Measurements from ENCODE around the gene CACNG8.

The CACNG8 gene

GRCh38 chr19:53969366-53969765 is 6.6 kb downstream of the CACNG8 start:
- Histone ChIP-seq H4K91ac (ENCODE audit: low read length) (no peak overlapping the region), H3K9ac (ENCODE audit: low read length) (no peak overlapping the region), H2AK5ac (ENCODE audit: low read length, severe bottlenecking) (no peak overlapping the region), H2AFZ (ENCODE audit: low read depth, low read length) (no peak overlapping the region), H3K18ac (ENCODE audit: low read depth in 1 of 2, low read length in 2 of 2) (no peak overlapping the region), H3K4me2 (ENCODE audit: low read length, poor library complexity, severe bottlenecking) (no peak overlapping the region), H3K79me1 (replicated peaks; ENCODE audit: low read length, poor library complexity, severe bottlenecking) (no peaks in the 10 kb centered on the region), H3K4me1 (ENCODE audit: control insufficient read depth, insufficient read depth, low read depth, low read length) (no peaks in the 10 kb centered on the region), H4K8ac (ENCODE audit: low read length) (no peak overlapping the region), H2BK15ac (ENCODE audit: low read depth, poor library complexity, severe bottlenecking) (no peak overlapping the region), H3K27me3 (ENCODE audit: control insufficient read depth in 1 of 2, insufficient read depth in 1 of 2, low read length in 2 of 2) (peaks cover 11 to 43% of the 10 kb centered on the region in 2 experiments), H2BK5ac (ENCODE audit: low read depth, low read length, poor library complexity, severe bottlenecking) (no peak overlapping the region), H3K4me3 (ENCODE audit: insufficient read depth in 1 of 2, low read depth in 1 of 2, low read length in 2 of 2) (no peak overlapping the region), H3K4ac (ENCODE audit: low read depth in 1 of 2, low read length in 2 of 2) (no peak overlapping the region), H3K9me3 (ENCODE audit: control insufficient read depth, low read length) (no peaks in the 10 kb centered on the region), H3K27ac (ENCODE audit: low read length, poor library complexity, severe bottlenecking) (no peak overlapping the region), H2BK120ac (ENCODE audit: low read depth, low read length) (no peak overlapping the region), H2BK12ac (ENCODE audit: low read length in 2 of 2) (no peak overlapping the region), H3K14ac (ENCODE audit: low read length in 2 of 2) (no peak overlapping the region), H3K23ac (ENCODE audit: low read length in 2 of 2) (no peak overlapping the region), H3K36me3 (ENCODE audit: control insufficient read depth in 1 of 2, insufficient read depth in 2 of 2, low read depth in 1 of 2, low read length in 2 of 2) (no peaks in the 10 kb centered on the region)
- no peak for DNase-seq
- WGBS: 88% methylated on average over 6 of the region's 6 CpGs

- no peaks in the 10 kb centered on the region for H3K79me1 ChIP-seq (replicated peaks; ENCODE audit: low read length, poor library complexity, severe bottlenecking)
- no peak overlapping the region for H3K4ac ChIP-seq (ENCODE audit: low read depth in 1 of 2, low read length in 2 of 2)
- no peak overlapping the region for H3K9ac ChIP-seq (ENCODE audit: low read length)
- H3K36me3 ChIP-seq (ENCODE audit: control insufficient read depth in 1 of 2, insufficient read depth in 2 of 2, low read depth in 1 of 2, low read length in 2 of 2): no peaks in the 10 kb centered on the region
- H3K27me3 ChIP-seq (ENCODE audit: control insufficient read depth in 1 of 2, insufficient read depth in 1 of 2, low read length in 2 of 2): peaks cover 0 to 32% of the 10 kb centered on the region in 2 experiments
- no peak overlapping the region for H3K18ac ChIP-seq (ENCODE audit: low read depth in 1 of 2, low read length in 2 of 2)
- 81% methylated on average over 10 of the region's 10 CpGs for WGBS
- H3K27ac ChIP-seq (ENCODE audit: low read length, poor library complexity, severe bottlenecking): no peak overlapping the region
- no peak for DNase-seq
- no peak overlapping the region for H3K4me3 ChIP-seq (ENCODE audit: insufficient read depth in 1 of 2, low read depth in 1 of 2, low read length in 2 of 2)
- no peak overlapping the region for H3K23ac ChIP-seq (ENCODE audit: low read length in 2 of 2)
- no peak overlapping the region for H2BK120ac ChIP-seq (ENCODE audit: low read depth, low read length)
- no peak overlapping the region for H3K14ac ChIP-seq (ENCODE audit: low read length in 2 of 2)
- H4K8ac ChIP-seq (ENCODE audit: low read length): no peak overlapping the region
- no peak overlapping the region for H3K4me2 ChIP-seq (ENCODE audit: low read length, poor library complexity, severe bottlenecking)
- no peak overlapping the region for H2BK12ac ChIP-seq (ENCODE audit: low read length in 2 of 2)
- H2BK5ac ChIP-seq (ENCODE audit: low read depth, low read length, poor library complexity, severe bottlenecking): no peak overlapping the region
- no peak overlapping the region for H2AFZ ChIP-seq (ENCODE audit: low read depth, low read length)
- H2BK15ac ChIP-seq (ENCODE audit: low read depth, poor library complexity, severe bottlenecking): no peak overlapping the region
- no peaks in the 10 kb centered on the region for H3K9me3 ChIP-seq (ENCODE audit: control insufficient read depth, low read length)
- H4K91ac ChIP-seq (ENCODE audit: low read length): no peak overlapping the region
- no peaks in the 10 kb centered on the region for H3K4me1 ChIP-seq (ENCODE audit: control insufficient read depth, insufficient read depth, low read depth, low read length)
- H2AK5ac ChIP-seq (ENCODE audit: low read length, severe bottlenecking): no peak overlapping the region
These were observed 8.9 kb downstream of the CACNG8 start for GRCh38 chr19:53971673-53972072.

- H3K18ac ChIP-seq (ENCODE audit: low read depth in 1 of 2, low read length in 2 of 2): no peak overlapping the region
- H3K79me1 ChIP-seq (replicated peaks; ENCODE audit: low read length, poor library complexity, severe bottlenecking): no peaks in the 10 kb centered on the region
- H3K27me3 ChIP-seq (ENCODE audit: control insufficient read depth in 1 of 2, insufficient read depth in 1 of 2, low read length in 2 of 2): peaks cover 50 to 60% of the 10 kb centered on the region in 2 experiments
- H3K4me2 ChIP-seq (ENCODE audit: low read length, poor library complexity, severe bottlenecking): no peak overlapping the region
- H2BK12ac ChIP-seq (ENCODE audit: low read length in 2 of 2): no peak overlapping the region
- no peak overlapping the region for H2BK15ac ChIP-seq (ENCODE audit: low read depth, poor library complexity, severe bottlenecking)
- H2AK5ac ChIP-seq (ENCODE audit: low read length, severe bottlenecking): no peak overlapping the region
- H4K8ac ChIP-seq (ENCODE audit: low read length): peak overlapping the region; percentile 57
- WGBS: 1% methylated on average over 8 of the region's 9 CpGs
- H3K27ac ChIP-seq (ENCODE audit: low read length, poor library complexity, severe bottlenecking): no peak overlapping the region
- no peak overlapping the region for H2BK120ac ChIP-seq (ENCODE audit: low read depth, low read length)
- H3K4me3 ChIP-seq (ENCODE audit: insufficient read depth in 1 of 2, low read depth in 1 of 2, low read length in 2 of 2): peak overlapping the region in 1 of 2 experiments; percentile 68
- H3K4ac ChIP-seq (ENCODE audit: low read depth in 1 of 2, low read length in 2 of 2): no peak overlapping the region
- DNase-seq: peak; percentile 88
- H3K14ac ChIP-seq (ENCODE audit: low read length in 2 of 2): no peak overlapping the region
- H3K9ac ChIP-seq (ENCODE audit: low read length): no peak overlapping the region
- H3K23ac ChIP-seq (ENCODE audit: low read length in 2 of 2): no peak overlapping the region
- peaks cover 18% of the 10 kb centered on the region for H3K4me1 ChIP-seq (ENCODE audit: control insufficient read depth, insufficient read depth, low read depth, low read length)
- no peaks in the 10 kb centered on the region for H3K36me3 ChIP-seq (ENCODE audit: control insufficient read depth in 1 of 2, insufficient read depth in 2 of 2, low read depth in 1 of 2, low read length in 2 of 2)
- no peak overlapping the region for H2AFZ ChIP-seq (ENCODE audit: low read depth, low read length)
- H4K91ac ChIP-seq (ENCODE audit: low read length): no peak overlapping the region
- no peaks in the 10 kb centered on the region for H3K9me3 ChIP-seq (ENCODE audit: control insufficient read depth, low read length)
- H2BK5ac ChIP-seq (ENCODE audit: low read depth, low read length, poor library complexity, severe bottlenecking): no peak overlapping the region
These were observed 14.8 kb downstream of the CACNG8 start for GRCh38 chr19:53977429-53977990.

- peak overlapping the region; percentile 57 for H4K8ac ChIP-seq (ENCODE audit: low read length)
- no peak overlapping the region for H2BK15ac ChIP-seq (ENCODE audit: low read depth, poor library complexity, severe bottlenecking)
- no peak overlapping the region for H3K14ac ChIP-seq (ENCODE audit: low read length in 2 of 2)
- H3K27ac ChIP-seq (ENCODE audit: low read length, poor library complexity, severe bottlenecking): no peak overlapping the region
- H3K9ac ChIP-seq (ENCODE audit: low read length): no peak overlapping the region
- no peaks in the 10 kb centered on the region for H3K9me3 ChIP-seq (ENCODE audit: control insufficient read depth, low read length)
- H4K91ac ChIP-seq (ENCODE audit: low read length): no peak overlapping the region
- no peak overlapping the region for H3K4me2 ChIP-seq (ENCODE audit: low read length, poor library complexity, severe bottlenecking)
- DNase-seq: peak; percentile 81
- H2BK5ac ChIP-seq (ENCODE audit: low read depth, low read length, poor library complexity, severe bottlenecking): no peak overlapping the region
- no peak overlapping the region for H3K23ac ChIP-seq (ENCODE audit: low read length in 2 of 2)
- peak overlapping the region in 1 of 2 experiments; percentile 68 for H3K4me3 ChIP-seq (ENCODE audit: insufficient read depth in 1 of 2, low read depth in 1 of 2, low read length in 2 of 2)
- 1% methylated on average over 49 of the region's 54 CpGs for WGBS
- H3K4me1 ChIP-seq (ENCODE audit: control insufficient read depth, insufficient read depth, low read depth, low read length): peaks cover 18% of the 10 kb centered on the region
- no peak overlapping the region for H2BK120ac ChIP-seq (ENCODE audit: low read depth, low read length)
- no peak overlapping the region for H2AFZ ChIP-seq (ENCODE audit: low read depth, low read length)
- H2BK12ac ChIP-seq (ENCODE audit: low read length in 2 of 2): no peak overlapping the region
- H3K36me3 ChIP-seq (ENCODE audit: control insufficient read depth in 1 of 2, insufficient read depth in 2 of 2, low read depth in 1 of 2, low read length in 2 of 2): no peaks in the 10 kb centered on the region
- no peak overlapping the region for H3K18ac ChIP-seq (ENCODE audit: low read depth in 1 of 2, low read length in 2 of 2)
- no peaks in the 10 kb centered on the region for H3K79me1 ChIP-seq (replicated peaks; ENCODE audit: low read length, poor library complexity, severe bottlenecking)
- H2AK5ac ChIP-seq (ENCODE audit: low read length, severe bottlenecking): no peak overlapping the region
- H3K4ac ChIP-seq (ENCODE audit: low read depth in 1 of 2, low read length in 2 of 2): no peak overlapping the region
- H3K27me3 ChIP-seq (ENCODE audit: control insufficient read depth in 1 of 2, insufficient read depth in 1 of 2, low read length in 2 of 2): peaks cover 51 to 56% of the 10 kb centered on the region in 2 experiments
These were observed 15.4 kb downstream of the CACNG8 start for GRCh38 chr19:53977991-53978731.
